Endothelial cell of umbilical vein (primary cell): ENCODE data around the gene TBX5. TPM values are rescaled to one million over a fixed set of nuclear protein-coding genes. Genes with fewer than 3 reads are reported as not detected.

Source experiments
- BruUV-seq: library from RNA; stranded (reverse); fragments of 400-500 nt; replicated peaks from 2 replicates; lab custom pipeline; 2021; lab: Mats Ljungman, UMichigan
- CTCF ChIA-PET: fragments of 300-600, 350-600 bp; sonication (Branson Sonifier 250); formaldehyde crosslinking; loops from one replicate; lab custom pipeline; 2021; ENCODE audit warnings: antibody characterized with exemption, inconsistent platforms; lab: Charles Lee
- POLR2A ChIA-PET: fragments of 300-600, 350-600 bp; sonication (Branson Sonifier 250); formaldehyde crosslinking; loops from one replicate; lab custom pipeline; 2021; ENCODE audit warnings: antibody characterized with exemption, inconsistent platforms; lab: Charles Lee
- DNase-seq: peaks from one replicate; pipeline ENCODE4 v3.0.0-alpha.2; 2011; ENCODE audit warnings: low read depth, low spot score
- FAIRE-seq: peaks from 2 replicates; lab custom pipeline; 2011; peaks lifted over from hg19 to GRCh38; lab: Jason Lieb, UNC
- H2AFZ ChIP-seq: 2 replicates; pipeline ENCODE4 v1.6.0; 2012; ENCODE audit warnings: low read depth, low read length, control low read depth, inconsistent platforms
- H3K27ac ChIP-seq: 2 replicates; pipeline ENCODE4 v1.5.1; 2011; ENCODE audit warnings: low read depth, mild to moderate bottlenecking, control low read depth, low read length, moderate library complexity; ENCODE audit not compliant: insufficient read depth
- H3K27me3 ChIP-seq, 2 experiments: 2 replicates each; pipeline versions ENCODE4 v1.6.0 to v1.6.1; 2011; ENCODE audit warnings: low read length in 2 of 2, mixed read lengths in 1 of 2; ENCODE audit not compliant: control insufficient read depth in 2 of 2, insufficient read depth in 2 of 2
- H3K36me3 ChIP-seq, 2 experiments: 2 replicates in 1 of 2; 3 replicates in 1 of 2; pipeline ENCODE4 v1.5.1; 2011; ENCODE audit warnings: low read length in 2 of 2, mild to moderate bottlenecking in 1 of 2, moderate library complexity in 1 of 2; ENCODE audit not compliant: control insufficient read depth in 2 of 2, insufficient read depth in 2 of 2; ENCODE audit errors: extremely low read depth in 1 of 2
- H3K4me1 ChIP-seq: 3 replicates; pipeline ENCODE4 v1.5.1; 2011; ENCODE audit warnings: mild to moderate bottlenecking, low read length; ENCODE audit not compliant: control insufficient read depth, insufficient read depth; ENCODE audit errors: extremely low read depth
- H3K4me2 ChIP-seq: 2 replicates; pipeline ENCODE4 v1.6.1; 2011; ENCODE audit warnings: low read length, control low read depth, mixed read lengths; ENCODE audit not compliant: insufficient read depth
- H3K4me3 ChIP-seq, 3 experiments: fragments of 200-600 bp in 1 of 3; sonication (generic), shearing (Covaris generic) in 1 of 3; replicated peaks in 1 of 3; 2 replicates each; pipeline ENCODE4 v1.5.1; 2011 to 2016; ENCODE audit warnings: control low read depth in 3 of 3, low read length in 3 of 3, mild to moderate bottlenecking in 2 of 3, inconsistent platforms in 1 of 3, low read depth in 1 of 3, moderate library complexity in 1 of 3; ENCODE audit not compliant: insufficient read depth in 1 of 3
- H3K79me2 ChIP-seq: 2 replicates; pipeline ENCODE4 v1.6.0; 2012; ENCODE audit warnings: low read length, inconsistent platforms; ENCODE audit not compliant: control insufficient read depth, insufficient read depth
- H3K9ac ChIP-seq: replicated peaks from 2 replicates; pipeline ENCODE3; 2011; ENCODE audit warnings: low read length, control low read depth; ENCODE audit not compliant: insufficient read depth; ENCODE audit errors: extremely low read depth
- H3K9me1 ChIP-seq: replicated peaks from 3 replicates; pipeline ENCODE4 v1.6.0; 2011; ENCODE audit warnings: mild to moderate bottlenecking, low read length; ENCODE audit not compliant: control insufficient read depth, insufficient read depth; ENCODE audit errors: extremely low read depth
- H3K9me3 ChIP-seq: replicated peaks from 2 replicates; pipeline ENCODE4 v1.5.1; 2012; ENCODE audit warnings: low read length, inconsistent platforms; ENCODE audit not compliant: control insufficient read depth, insufficient read depth
- H4K20me1 ChIP-seq: replicated peaks from 2 replicates; pipeline ENCODE3; 2011; ENCODE audit warnings: mild to moderate bottlenecking, low read length; ENCODE audit not compliant: control insufficient read depth, insufficient read depth; ENCODE audit errors: extremely low read depth
- CTCF ChIP-seq, 2 donors: IDR thresholded peaks; 1 replicate in 1 of 2; 2 replicates in 1 of 2; pipeline ENCODE4 v1.5.1; 2011; ENCODE audit warnings: low read length in 2 of 2, mild to moderate bottlenecking in 2 of 2, moderate library complexity in 2 of 2, control low read depth in 1 of 2, inconsistent platforms in 1 of 2, low read depth in 1 of 2; ENCODE audit not compliant: insufficient read depth in 1 of 2; ENCODE audit errors: extremely low read depth in 1 of 2
- EZH2 ChIP-seq: IDR thresholded peaks from 2 replicates; pipeline ENCODE4 v1.6.1; 2012; ENCODE audit warnings: borderline replicate concordance, low read depth, mild to moderate bottlenecking, moderate library complexity, low read length, inconsistent platforms; ENCODE audit not compliant: severe bottlenecking
- FOS ChIP-seq: IDR thresholded peaks from 2 replicates; pipeline ENCODE4 v1.6.1; 2011; ENCODE audit warnings: mild to moderate bottlenecking, low read length, moderate library complexity, borderline replicate concordance; ENCODE audit not compliant: insufficient read depth
- GATA2 ChIP-seq: IDR thresholded peaks from 2 replicates; pipeline ENCODE4 v1.7.0; 2011; ENCODE audit warnings: low read depth, mild to moderate bottlenecking, moderate library complexity, mixed read lengths, low read length; ENCODE audit not compliant: insufficient read length, insufficient read depth
- JUN ChIP-seq: IDR thresholded peaks from 2 replicates; pipeline ENCODE4 v1.6.1; 2011; ENCODE audit warnings: borderline replicate concordance, low read depth; ENCODE audit not compliant: insufficient read length, insufficient read depth
- MYC ChIP-seq: IDR thresholded peaks from one replicate; pipeline ENCODE4 v1.6.1; 2011; ENCODE audit warnings: mild to moderate bottlenecking, low read depth, low read length
- POLR2A ChIP-seq: IDR thresholded peaks from 2 replicates; pipeline ENCODE4 v1.6.1; 2012; ENCODE audit warnings: low read depth, mild to moderate bottlenecking, control low read depth, low read length
- POLR2AphosphoS5 ChIP-seq: IDR thresholded peaks from 2 replicates; pipeline ENCODE4 v1.6.1; 2012; ENCODE audit warnings: low read depth, mild to moderate bottlenecking, control low read depth, low read length, moderate library complexity; ENCODE audit not compliant: insufficient read depth
- dilution Hi-C: fragments of 300-500 bp; cut with MboI; formaldehyde crosslinking; loops from one replicate; pipeline ENCODE4 v1.15.0; 2019; ENCODE audit warnings: low sequenced_read_pairs; ENCODE audit not compliant: extremely low pct_ligation_motif_present
- intact Hi-C: fragments of 100-400 bp; cut with micrococcal nuclease; formaldehyde crosslinking; loops from one replicate; pipeline ENCODE4 v1.10.0; 2022
- polyA plus RNA-seq, 4 experiments: library from polyadenylated mRNA; depleted of rRNA in 3 of 4; stranded (reverse) in 3 of 4; unstranded in 1 of 4; fragments of >200 nt; gene quantifications; 2 replicates each; pipeline versions ENCODE4 v1.2.1 to v1.2.3, GENCODE V29; 2011 to 2012; ENCODE audit warnings: missing spikeins in 1 of 4
- total RNA-seq: library from RNA; stranded (reverse); gene quantifications from 2 replicates; pipeline ENCODE4 v1.2.3, GENCODE V29; 2021
- TF ChIP-seq, protein P1 (sequence below): IDR thresholded peaks from 2 replicates; pipeline ENCODE4 v1.6.1; 2011; ENCODE audit not compliant: insufficient read depth, insufficient read length

Gene TBX5
- total and polyA plus RNA-seq, 2 donors (not counting 3 experiments of a cell fraction or from before 2014, with no cell fraction given), result not detected

DNA sequence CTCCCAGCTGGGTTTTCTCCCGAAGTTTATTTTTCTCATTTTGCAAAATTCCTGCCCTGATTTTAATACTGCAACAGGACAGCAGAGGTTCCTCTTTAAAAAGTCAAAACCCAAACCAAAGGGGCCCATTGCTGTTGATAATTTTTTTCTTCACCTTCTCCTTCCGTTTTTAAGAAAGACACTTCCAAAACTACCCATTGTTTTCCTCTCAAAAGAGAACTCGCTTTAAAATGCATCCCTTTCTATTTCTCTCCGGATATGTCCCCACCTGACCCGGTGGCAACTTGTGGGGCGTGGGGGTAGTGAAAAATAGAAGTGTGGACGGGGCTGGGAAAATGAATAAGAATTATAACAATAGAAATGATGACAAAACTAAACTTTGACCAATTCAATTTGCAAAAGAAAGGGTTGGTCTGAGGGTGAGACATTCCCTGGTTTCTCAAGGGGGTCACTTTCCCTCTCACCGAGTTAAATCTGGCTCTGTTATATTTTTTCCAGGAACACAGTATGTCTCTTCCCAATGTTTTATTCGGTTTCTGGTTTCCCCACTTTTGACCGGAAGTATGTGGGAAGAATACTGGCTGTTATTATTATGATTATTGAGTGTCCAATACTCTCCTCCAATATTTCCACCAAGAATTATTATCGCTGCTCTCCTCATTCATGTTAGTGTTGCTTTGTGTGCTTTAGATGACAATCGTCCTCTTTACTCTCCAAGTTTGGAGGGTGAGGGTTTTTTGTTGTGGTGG, 4.1 kb upstream of the TBX5 start:
- Histone ChIP-seq H3K4me1 (no peaks in the 10 kb centered on the region), H4K20me1 (no peaks in the 10 kb centered on the region), H2AFZ (no peak overlapping the region), H3K9ac (no peak overlapping the region), H3K4me2 (no peak overlapping the region), H3K9me3 (no peaks in the 10 kb centered on the region), H3K27me3 (peaks cover 66 to 75% of the 10 kb centered on the region in 2 experiments), H3K9me1 (no peaks in the 10 kb centered on the region), H3K36me3 (no peaks in the 10 kb centered on the region), H3K79me2 (no peaks in the 10 kb centered on the region), H3K4me3 (no peak overlapping the region), H3K27ac (no peak overlapping the region)
- ChIA-PET POLR2A (no interaction called here), CTCF (no interaction called here)
- intact Hi-C loops (no loop called here), dilution Hi-C loops (no loop called here)
- no peak for TF ChIP-seq MYC
- TF ChIP-seq, protein P1, sequence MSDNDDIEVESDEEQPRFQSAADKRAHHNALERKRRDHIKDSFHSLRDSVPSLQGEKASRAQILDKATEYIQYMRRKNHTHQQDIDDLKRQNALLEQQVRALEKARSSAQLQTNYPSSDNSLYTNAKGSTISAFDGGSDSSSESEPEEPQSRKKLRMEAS, result no peak
- TF ChIP-seq EZH2, result no peak
- TF ChIP-seq CTCF (IDR thresholded peaks at IDR 0.05; ENCODE audit: extremely low read depth in 1 of 2, insufficient read depth in 1 of 2, low read depth in 1 of 2, low read length in 2 of 2), result no peak
- no peak for TF ChIP-seq POLR2A
- TF ChIP-seq GATA2, result no peak
- TF ChIP-seq FOS, result no peak
- no peak for TF ChIP-seq POLR2AphosphoS5
- TF ChIP-seq JUN, result no peak
- FAIRE-seq (no peak), DNase-seq (no peak)
- BruUV-seq, result no TSS peak
